GM06990 (cell line): Measurements from ENCODE around the gene PYY.
"Not testable (repeated sequence)": the region's sequence is repeated elsewhere in the genome, so short reads cannot be mapped to it uniquely, and the experiment has no call there.

Experiments
- DNase-seq: peaks from one replicate; pipeline ENCODE4 v3.0.0-alpha.2; 2011; ENCODE audit not compliant: insufficient read length; ENCODE audit errors: extremely low read depth
- H3K27me3 ChIP-seq: replicated peaks from 2 replicates; pipeline ENCODE4 v1.6.0; 2011; ENCODE audit warnings: low read length; ENCODE audit not compliant: control insufficient read depth, insufficient read depth
- H3K36me3 ChIP-seq: 2 replicates; pipeline ENCODE4 v1.5.1; 2011; ENCODE audit warnings: low read length; ENCODE audit not compliant: control insufficient read depth, insufficient read depth
- H3K4me3 ChIP-seq: replicated peaks from 2 replicates; pipeline ENCODE4 v1.5.1; 2011; ENCODE audit warnings: low read depth, mild to moderate bottlenecking, control low read depth, low read length
- TF ChIP-seq, protein P1 (sequence below): IDR thresholded peaks from 2 replicates; pipeline ENCODE4 v1.5.1; 2011; ENCODE audit warnings: low read length, control low read depth, mild to moderate bottlenecking, inconsistent platforms; ENCODE audit not compliant: insufficient read depth, poor library complexity, severe bottlenecking

PYY gene

DNA sequence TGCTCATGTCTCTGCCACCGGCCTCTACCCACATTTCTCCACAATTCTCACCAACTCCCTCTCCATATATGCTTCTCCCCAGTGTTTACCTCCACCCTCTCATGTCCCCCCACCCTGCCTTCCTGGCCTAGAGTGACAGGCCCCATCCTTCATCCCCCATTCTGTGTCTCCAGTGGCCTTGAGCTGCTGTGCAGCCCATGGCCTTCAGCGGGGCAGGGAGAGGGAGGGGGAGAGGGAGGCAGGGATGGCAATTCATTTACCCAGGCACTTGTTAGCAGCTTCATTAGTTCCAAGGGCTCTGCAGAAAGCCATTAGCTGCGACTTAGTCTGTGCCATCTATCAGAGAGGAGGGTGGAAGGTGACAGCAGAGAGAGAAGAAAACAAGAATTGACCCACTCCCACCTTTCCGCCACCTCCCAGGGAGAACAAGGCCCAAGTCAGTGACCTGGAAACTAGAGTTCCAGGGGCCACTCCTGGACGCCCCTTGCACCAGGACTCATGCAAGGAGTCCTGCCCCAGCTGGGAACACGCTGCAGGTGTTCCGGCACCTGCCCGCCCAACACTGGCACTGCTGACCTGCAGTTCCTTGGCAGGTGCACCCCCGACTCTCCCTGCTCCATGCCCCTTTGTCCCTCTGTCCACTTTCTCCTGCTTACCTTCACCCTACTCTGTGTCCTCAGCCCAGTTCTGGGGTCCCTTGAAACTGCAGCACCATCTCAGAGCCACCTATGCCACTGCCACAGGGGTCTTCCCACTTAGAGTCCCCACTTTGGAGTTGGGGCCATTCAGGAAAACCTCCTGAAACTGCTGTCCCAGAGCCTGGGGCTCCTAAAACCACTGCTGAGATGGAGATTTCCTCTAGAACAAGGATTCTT lies 23.5 kb upstream of the PYY start:
- peaks cover 1% of the 10 kb centered on the region; the same call in 1 of the 2 replicates for H3K27me3 ChIP-seq
- DNase-seq = no peak
- TF ChIP-seq, protein P1, sequence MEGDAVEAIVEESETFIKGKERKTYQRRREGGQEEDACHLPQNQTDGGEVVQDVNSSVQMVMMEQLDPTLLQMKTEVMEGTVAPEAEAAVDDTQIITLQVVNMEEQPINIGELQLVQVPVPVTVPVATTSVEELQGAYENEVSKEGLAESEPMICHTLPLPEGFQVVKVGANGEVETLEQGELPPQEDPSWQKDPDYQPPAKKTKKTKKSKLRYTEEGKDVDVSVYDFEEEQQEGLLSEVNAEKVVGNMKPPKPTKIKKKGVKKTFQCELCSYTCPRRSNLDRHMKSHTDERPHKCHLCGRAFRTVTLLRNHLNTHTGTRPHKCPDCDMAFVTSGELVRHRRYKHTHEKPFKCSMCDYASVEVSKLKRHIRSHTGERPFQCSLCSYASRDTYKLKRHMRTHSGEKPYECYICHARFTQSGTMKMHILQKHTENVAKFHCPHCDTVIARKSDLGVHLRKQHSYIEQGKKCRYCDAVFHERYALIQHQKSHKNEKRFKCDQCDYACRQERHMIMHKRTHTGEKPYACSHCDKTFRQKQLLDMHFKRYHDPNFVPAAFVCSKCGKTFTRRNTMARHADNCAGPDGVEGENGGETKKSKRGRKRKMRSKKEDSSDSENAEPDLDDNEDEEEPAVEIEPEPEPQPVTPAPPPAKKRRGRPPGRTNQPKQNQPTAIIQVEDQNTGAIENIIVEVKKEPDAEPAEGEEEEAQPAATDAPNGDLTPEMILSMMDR = no peak

DNA sequence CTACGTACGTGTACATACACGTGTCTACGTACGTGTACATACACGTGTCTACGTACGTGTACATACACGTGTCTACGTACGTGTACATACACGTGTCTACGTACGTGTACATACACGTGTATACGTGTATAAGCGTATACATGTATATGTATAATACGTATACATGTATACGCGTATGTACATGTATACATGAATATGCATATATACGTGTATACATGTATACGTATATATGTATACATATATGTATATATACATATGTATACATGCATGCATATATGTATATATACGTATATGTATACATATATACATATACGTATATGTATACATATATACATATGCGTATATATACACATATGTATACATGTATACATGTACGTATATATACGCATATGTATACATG lies 22.2 kb upstream of the PYY start:
- no peak for DNase-seq
- H3K27me3 ChIP-seq = no peaks in the 10 kb centered on the region
- H3K36me3 ChIP-seq = no peaks in the 10 kb centered on the region
- TF ChIP-seq, protein P1 = no peak
- H3K4me3 ChIP-seq = no peak overlapping the region

More for the DNA sequence above, 23.5 kb upstream of the PYY start:
- Histone ChIP-seq H3K4me3 (no peak overlapping the region), H3K36me3 (no peaks in the 10 kb centered on the region)

DNA sequence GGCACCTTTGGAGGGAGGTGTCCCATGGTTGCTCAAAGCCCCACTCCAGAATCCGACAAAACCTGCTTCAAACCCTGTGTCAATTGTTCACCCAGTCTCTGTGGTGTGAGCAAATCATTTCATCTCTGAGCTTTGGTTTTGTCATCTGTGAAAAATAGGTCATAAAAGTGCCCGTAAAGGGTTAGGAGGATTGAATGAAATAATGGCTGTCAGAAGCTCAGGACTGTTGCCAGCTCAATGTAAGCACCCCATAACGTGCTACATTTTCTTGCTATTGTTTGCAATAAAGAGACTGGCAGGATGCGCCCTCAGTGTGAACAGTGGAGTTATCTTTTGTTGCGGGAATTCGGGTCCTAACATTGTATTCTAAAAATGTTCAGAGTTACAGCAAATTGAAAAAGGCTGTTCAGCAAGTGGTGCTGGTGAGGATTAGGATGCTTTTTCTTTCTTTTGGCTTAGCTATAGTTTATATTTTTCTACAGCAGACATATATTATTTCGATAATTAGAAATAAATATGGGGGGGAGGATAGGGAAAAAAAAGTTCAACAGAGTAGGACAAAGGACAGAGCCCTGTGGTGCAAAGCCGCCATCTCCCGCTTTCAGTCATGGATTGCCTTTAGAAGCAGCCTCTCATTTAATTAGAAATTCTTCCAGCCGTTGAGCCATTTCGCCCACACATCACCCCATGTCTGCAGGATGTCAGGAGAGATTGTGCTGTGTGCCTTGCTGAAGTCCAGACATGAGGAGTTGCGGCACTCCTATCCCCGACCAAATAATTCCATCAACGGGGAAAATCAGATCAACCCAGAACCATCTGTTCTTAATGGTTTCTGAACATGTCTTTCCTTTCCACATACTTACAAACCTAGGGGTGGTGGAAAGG lies 20.9 kb upstream of the PYY start:
- Histone ChIP-seq H3K4me3 (no peak overlapping the region), H3K36me3 (no peaks in the 10 kb centered on the region), H3K27me3 (no peaks in the 10 kb centered on the region)
- TF ChIP-seq, protein P1 = no peak
- DNase-seq = no peak

DNA sequence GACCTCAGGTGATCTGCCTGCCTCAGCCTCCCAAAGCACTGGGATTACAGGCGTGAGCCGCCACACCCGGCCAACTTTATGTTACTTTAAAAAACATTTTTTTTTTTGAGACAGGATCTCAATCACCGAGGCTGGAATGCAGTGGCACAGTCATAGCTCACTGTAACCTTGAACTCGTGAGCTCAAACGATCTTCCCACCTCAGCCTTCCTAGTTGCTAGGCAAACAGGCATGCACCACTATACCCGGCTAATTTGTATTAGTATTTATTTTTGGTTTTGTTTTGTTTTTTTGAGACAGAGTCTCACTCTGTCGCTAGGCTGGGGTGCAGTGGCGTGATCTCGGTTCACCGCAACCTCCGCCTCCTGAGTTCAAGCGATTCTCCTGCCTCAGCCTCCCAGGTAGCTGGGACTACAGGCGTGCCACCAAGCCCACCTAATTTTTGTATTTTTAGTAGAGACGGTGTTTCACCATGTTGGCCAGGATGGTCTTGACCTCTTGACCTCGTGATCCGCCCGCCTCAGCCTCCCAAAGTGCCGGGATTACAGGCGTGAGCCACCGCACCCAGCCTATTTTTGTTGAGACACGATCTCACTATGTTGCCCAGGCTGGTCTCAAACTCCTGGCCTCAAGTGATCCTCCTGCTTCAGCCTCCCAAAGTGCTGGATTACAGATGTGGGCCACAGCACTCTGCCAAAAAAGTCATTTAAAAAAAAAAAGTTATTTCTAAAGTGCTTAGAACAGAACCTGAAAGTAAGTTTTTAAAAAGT lies 18.9 kb upstream of the PYY start:
- DNase-seq, H3K4me3 ChIP-seq, H3K36me3 ChIP-seq, H3K27me3 ChIP-seq: not testable (repeated sequence)

DNA sequence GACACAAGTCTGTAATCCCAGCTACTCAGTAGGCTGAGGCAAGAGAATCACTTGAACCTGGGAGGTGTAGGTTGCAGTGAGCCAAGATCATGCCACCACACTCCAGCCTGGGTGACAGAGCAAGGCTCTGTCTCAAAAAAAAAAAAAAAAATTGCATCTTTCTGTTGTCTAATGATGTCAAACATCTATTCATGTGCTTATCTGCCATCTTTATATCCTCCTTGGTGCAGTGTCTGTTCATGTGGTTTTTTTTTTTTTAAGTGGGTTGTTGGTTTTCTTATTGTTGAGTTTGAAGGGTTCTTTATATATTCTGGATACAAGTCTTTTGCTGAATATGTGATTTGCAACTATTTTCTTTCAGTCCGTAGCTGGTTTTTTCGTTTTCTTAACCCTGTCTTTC lies 17.7 kb upstream of the PYY start:
- not testable (repeated sequence) for H3K27me3 ChIP-seq, DNase-seq, H3K36me3 ChIP-seq, H3K4me3 ChIP-seq

DNA sequence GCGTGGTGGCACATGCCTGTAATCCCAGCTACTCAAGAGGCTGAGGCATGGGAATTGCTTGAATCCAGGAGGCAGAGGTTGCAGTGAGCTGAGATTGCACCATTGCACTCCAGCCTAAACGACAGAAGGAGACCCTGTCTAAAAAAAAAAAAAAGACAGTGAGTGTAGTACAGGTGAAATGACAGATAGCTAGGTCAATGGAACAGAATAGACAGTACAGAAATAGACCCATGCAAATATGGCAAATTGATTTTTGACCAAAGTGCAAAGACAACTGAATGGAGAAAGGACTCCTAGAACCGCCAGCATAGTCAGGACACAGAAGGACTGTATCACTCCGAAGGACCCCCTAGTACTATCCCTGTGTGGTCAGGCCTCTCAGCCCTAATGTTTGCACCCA lies 16.6 kb upstream of the PYY start:
- H3K27me3 ChIP-seq = no peaks in the 10 kb centered on the region
- no peak for DNase-seq
- H3K36me3 ChIP-seq = no peaks in the 10 kb centered on the region
- TF ChIP-seq, protein P1 = no peak
- H3K4me3 ChIP-seq = no peak overlapping the region
